SIG-M5 treated with dmso at 0.1 percent for 504 hours (cell line): ENCODE measurements around the gene GMDS.
A peak's percentile ranks its signal among the peaks of the same experiment; 100 is the strongest.

Experiments
- DNase-seq: peaks from one replicate; lab custom pipeline; 2025; ENCODE audit not compliant: unreplicated experiment; lab: John Stamatoyannopoulos, UW

Gene GMDS

GRCh38 chr6:1841136-1841535 is 404.3 kb downstream of the GMDS start:
- DNase-seq, result no peak

GRCh38 chr6:1840491-1841121 is 404.8 kb downstream of the GMDS start:
- DNase-seq, result no peak

GRCh38 chr6:1839361-1839760 is 406.0 kb downstream of the GMDS start:
- DNase-seq, result no peak

- peak; percentile 1 for DNase-seq
These were observed 406.7 kb downstream of the GMDS start for GRCh38 chr6:1838604-1839213.

GRCh38 chr6:1837826-1838225 is 407.6 kb downstream of the GMDS start:
- no peak for DNase-seq

GRCh38 chr6:1836690-1837089 is 408.7 kb downstream of the GMDS start:
- no peak for DNase-seq

GRCh38 chr6:1834646-1835516 is 410.5 kb downstream of the GMDS start:
- DNase-seq, result no peak

- no peak for DNase-seq
These were observed 411.2 kb downstream of the GMDS start for GRCh38 chr6:1834207-1834606.

GRCh38 chr6:1832844-1833787 is 412.3 kb downstream of the GMDS start:
- no peak for DNase-seq

- DNase-seq, result no peak
These were observed 413.0 kb downstream of the GMDS start for GRCh38 chr6:1832358-1832757.

- no peak for DNase-seq
These were observed 417.2 kb downstream of the GMDS start for GRCh38 chr6:1827984-1828793.

- no peak for DNase-seq
These were observed 419.5 kb downstream of the GMDS start for GRCh38 chr6:1825926-1826325.

GRCh38 chr6:1825277-1825676 is 420.1 kb downstream of the GMDS start:
- DNase-seq, result no peak

GRCh38 chr6:1821513-1822183 is 423.8 kb downstream of the GMDS start:
- DNase-seq, result no peak

GRCh38 chr6:1821164-1821512 is 424.3 kb downstream of the GMDS start:
- no peak for DNase-seq

GRCh38 chr6:1820714-1821113 is 424.7 kb downstream of the GMDS start:
- no peak for DNase-seq

GRCh38 chr6:1820165-1820564 is 425.2 kb downstream of the GMDS start:
- no peak for DNase-seq

- no peak for DNase-seq
These were observed 426.4 kb downstream of the GMDS start for GRCh38 chr6:1819007-1819406.

GRCh38 chr6:1817033-1817761 is 428.2 kb downstream of the GMDS start:
- no peak for DNase-seq
